ENCODE results near the gene TDRD9. TPM values are rescaled to one million over a fixed set of nuclear protein-coding genes. Genes with fewer than 3 reads are reported as not detected.

The TDRD9 gene
- total RNA-seq, 6 experiments from 2014 or later: 0.31 to 0.86 (median 0.43) TPM; not detected in 1

- H3K36me3 ChIP-seq: no peaks in the 10 kb centered on the region
- ATAC-seq (no peak), DNase-seq (no peak)
- H3K4me1 ChIP-seq: no peaks in the 10 kb centered on the region
- TF ChIP-seq, protein P1, sequence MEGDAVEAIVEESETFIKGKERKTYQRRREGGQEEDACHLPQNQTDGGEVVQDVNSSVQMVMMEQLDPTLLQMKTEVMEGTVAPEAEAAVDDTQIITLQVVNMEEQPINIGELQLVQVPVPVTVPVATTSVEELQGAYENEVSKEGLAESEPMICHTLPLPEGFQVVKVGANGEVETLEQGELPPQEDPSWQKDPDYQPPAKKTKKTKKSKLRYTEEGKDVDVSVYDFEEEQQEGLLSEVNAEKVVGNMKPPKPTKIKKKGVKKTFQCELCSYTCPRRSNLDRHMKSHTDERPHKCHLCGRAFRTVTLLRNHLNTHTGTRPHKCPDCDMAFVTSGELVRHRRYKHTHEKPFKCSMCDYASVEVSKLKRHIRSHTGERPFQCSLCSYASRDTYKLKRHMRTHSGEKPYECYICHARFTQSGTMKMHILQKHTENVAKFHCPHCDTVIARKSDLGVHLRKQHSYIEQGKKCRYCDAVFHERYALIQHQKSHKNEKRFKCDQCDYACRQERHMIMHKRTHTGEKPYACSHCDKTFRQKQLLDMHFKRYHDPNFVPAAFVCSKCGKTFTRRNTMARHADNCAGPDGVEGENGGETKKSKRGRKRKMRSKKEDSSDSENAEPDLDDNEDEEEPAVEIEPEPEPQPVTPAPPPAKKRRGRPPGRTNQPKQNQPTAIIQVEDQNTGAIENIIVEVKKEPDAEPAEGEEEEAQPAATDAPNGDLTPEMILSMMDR (IDR thresholded peaks at IDR 0.05): no peak
- TF ChIP-seq POLR2A (IDR thresholded peaks at IDR 0.05): no peak
- H3K4me3 ChIP-seq: no peak overlapping the region
- H3K9me3 ChIP-seq: no peaks in the 10 kb centered on the region
- 77% methylated on average over 11 of the region's 18 CpGs for WGBS (ENCODE audit: insufficient coverage, low coverage, low lambda C conversion rate, missing lambda C conversion rate)
- no peaks in the 10 kb centered on the region for H3K27me3 ChIP-seq
- H3K27ac ChIP-seq: no peak overlapping the region
- intact Hi-C loops (cut with DNase I): no loop called here
Measured at GRCh38 chr14:103927566-103927965, 690 bp upstream of the TDRD9 start.

DNA sequence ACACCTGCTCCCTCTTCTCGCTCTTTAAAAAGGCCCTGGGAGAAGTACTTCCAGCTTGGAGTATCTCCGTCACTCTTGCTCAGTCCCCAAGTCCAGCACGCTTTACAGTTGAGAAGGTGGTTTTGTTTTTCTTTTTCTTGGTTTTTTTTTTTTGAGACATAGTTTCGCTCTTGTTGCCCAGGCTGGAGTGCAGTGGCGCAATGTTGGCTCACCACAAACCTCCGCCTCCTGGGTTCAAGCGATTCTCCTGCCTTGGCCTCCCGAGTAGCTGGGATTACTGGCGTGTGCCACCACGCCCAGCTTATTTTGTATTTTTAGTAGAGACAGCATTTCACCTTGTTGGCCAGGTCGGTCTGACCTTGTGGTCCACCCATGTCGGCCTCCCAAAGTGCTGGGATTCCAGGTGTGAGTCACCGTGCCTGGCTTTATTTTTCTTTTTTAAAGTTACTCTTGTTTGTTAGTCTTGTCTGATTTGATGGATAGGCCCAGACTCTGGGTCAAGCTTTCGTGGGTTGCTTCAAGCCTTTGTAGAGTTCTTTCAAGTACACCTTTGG lies 1.9 kb downstream of the TDRD9 start:
- 66% methylated on average over 12 of the region's 14 CpGs for WGBS (ENCODE audit: insufficient coverage, low coverage, low lambda C conversion rate, missing lambda C conversion rate)
- no peak overlapping the region for H3K27ac ChIP-seq
- DNase-seq (no peak), ATAC-seq (no peak)
- no peaks in the 10 kb centered on the region for H3K4me1 ChIP-seq
- H3K36me3 ChIP-seq: no peaks in the 10 kb centered on the region
- intact Hi-C loops (cut with DNase I): no loop called here
- H3K27me3 ChIP-seq: no peaks in the 10 kb centered on the region
- H3K9me3 ChIP-seq: no peaks in the 10 kb centered on the region
- no peak for TF ChIP-seq POLR2A (IDR thresholded peaks at IDR 0.05)
- TF ChIP-seq, protein P1 (IDR thresholded peaks at IDR 0.05): no peak
- H3K4me3 ChIP-seq: no peak overlapping the region

DNA sequence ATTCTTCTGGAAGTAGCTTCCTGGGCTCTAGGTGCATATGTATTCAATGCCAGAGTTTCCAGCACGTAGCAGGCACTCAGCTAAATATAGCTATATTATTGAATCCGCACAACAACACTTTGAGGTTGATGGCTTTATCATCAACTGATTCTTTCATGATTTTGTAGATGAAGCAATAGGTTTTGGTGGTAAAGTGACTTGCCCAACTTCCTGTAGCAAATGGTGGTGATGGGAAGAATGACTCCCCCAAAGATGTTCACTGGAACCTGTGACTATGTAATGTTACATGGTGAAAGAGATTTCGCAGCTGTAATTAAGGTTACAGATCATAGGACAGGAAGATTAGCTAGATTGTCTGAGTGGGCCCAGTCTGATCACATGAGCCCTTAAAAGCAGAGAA lies 3.2 kb downstream of the TDRD9 start:
- Histone ChIP-seq H3K4me3 (no peak overlapping the region), H3K9me3 (no peaks in the 10 kb centered on the region), H3K27ac (no peak overlapping the region), H3K27me3 (no peaks in the 10 kb centered on the region), H3K36me3 (no peaks in the 10 kb centered on the region), H3K4me1 (no peaks in the 10 kb centered on the region)
- intact Hi-C loops (cut with DNase I): no loop called here
- 54% methylated on average over 3 of the region's 3 CpGs for WGBS (ENCODE audit: insufficient coverage, low coverage, low lambda C conversion rate, missing lambda C conversion rate)
- ATAC-seq (no peak), DNase-seq (no peak)
- TF ChIP-seq POLR2A (IDR thresholded peaks at IDR 0.05): no peak
- TF ChIP-seq, protein P1 (IDR thresholded peaks at IDR 0.05): no peak

DNA sequence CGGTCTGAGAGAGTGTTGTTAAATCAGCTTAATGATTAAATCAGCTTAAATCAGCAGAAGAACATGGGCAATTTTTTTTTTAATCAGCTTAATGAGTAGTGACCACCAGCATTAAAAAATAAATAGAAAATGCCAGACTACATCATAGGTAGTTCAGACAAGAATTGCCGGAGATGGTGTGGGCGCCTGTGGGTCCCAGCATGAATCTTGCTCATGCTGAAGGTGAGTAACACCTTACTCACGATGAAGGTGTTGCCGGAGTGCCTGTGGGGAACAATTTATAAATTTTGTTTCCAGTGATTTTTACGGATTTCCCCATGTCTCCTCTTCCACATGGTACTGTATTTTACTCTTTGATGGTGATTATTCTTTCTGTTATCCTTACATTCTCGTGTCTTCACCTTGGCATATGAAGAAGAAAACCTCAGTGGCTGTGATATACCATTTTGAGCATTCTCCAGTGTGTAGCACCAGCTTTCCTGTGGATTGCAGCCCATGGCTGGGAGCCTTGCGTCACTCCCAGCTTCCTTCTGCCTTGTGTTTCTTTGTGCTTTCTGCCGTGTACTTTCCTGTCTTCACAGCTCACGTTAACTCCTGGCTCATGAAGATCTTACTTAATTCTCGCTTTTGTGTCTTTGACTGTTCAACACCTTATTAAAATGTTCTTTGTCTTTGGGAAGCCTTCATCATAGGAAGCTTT lies 4.7 kb downstream of the TDRD9 start:
- no peaks in the 10 kb centered on the region for H3K9me3 ChIP-seq
- no peak for ATAC-seq
- no peaks in the 10 kb centered on the region for H3K27me3 ChIP-seq
- intact Hi-C loops (cut with DNase I): no loop called here
- TF ChIP-seq, protein P1 (IDR thresholded peaks at IDR 0.05): no peak
- TF ChIP-seq POLR2A (IDR thresholded peaks at IDR 0.05): no peak
- H3K36me3 ChIP-seq: no peaks in the 10 kb centered on the region
- no peak overlapping the region for H3K27ac ChIP-seq
- H3K4me3 ChIP-seq: no peak overlapping the region
- whole genome bisulfite sequencing (ENCODE audit: insufficient coverage, low coverage, low lambda C conversion rate, missing lambda C conversion rate): 51% methylated on average over 11 of the region's 11 CpGs
- DNase-seq: no peak
- no peaks in the 10 kb centered on the region for H3K4me1 ChIP-seq
